GM21423 (cell line): ENCODE measurements around the gene C1orf56.

Experiments
- ATAC-seq: cut with Tn5 transposase; IDR thresholded peaks from one replicate; pipeline ENCODE4 v1.9.1; 2021; ENCODE audit warnings: mild to moderate bottlenecking, moderate library complexity; ENCODE audit not compliant: unreplicated experiment

Gene C1orf56

GRCh38 chr1:151024540-151025146, 22.9 kb upstream of the C1orf56 start:
- ATAC-seq, result peak; percentile 60

- no peak for ATAC-seq
Measured at GRCh38 chr1:151026460-151026859, 21.1 kb upstream of the C1orf56 start.

GRCh38 chr1:151032164-151032563, 15.4 kb upstream of the C1orf56 start:
- no peak for ATAC-seq

GRCh38 chr1:151035167-151035566, 12.4 kb upstream of the C1orf56 start:
- ATAC-seq, result no peak

- ATAC-seq, result no peak
Measured at GRCh38 chr1:151036356-151036755, 11.2 kb upstream of the C1orf56 start, which contains the start of gene BNIPL. Gene BNIPL (plus strand): TSS chr1:151036586. CDS start chr1:151036726, 140 bp downstream.

GRCh38 chr1:151037032-151037431, 10.5 kb upstream of the C1orf56 start:
- no peak for ATAC-seq

GRCh38 chr1:151039521-151039920, 8.0 kb upstream of the C1orf56 start:
- ATAC-seq, result no peak

GRCh38 chr1:151043163-151043562, 4.4 kb upstream of the C1orf56 start:
- no peak for ATAC-seq

GRCh38 chr1:151047925-151048644, 534 bp downstream of the C1orf56 start:
- ATAC-seq, result peak; percentile 58

- ATAC-seq, result no peak
Measured at GRCh38 chr1:151048645-151049032, 1.1 kb downstream of the C1orf56 start.

- no peak for ATAC-seq
Measured at GRCh38 chr1:151049458-151049857, 1.9 kb downstream of the C1orf56 start.

- no peak for ATAC-seq
Measured at GRCh38 chr1:151050051-151050688, 2.6 kb downstream of the C1orf56 start.

GRCh38 chr1:151051356-151052009, 3.9 kb downstream of the C1orf56 start:
- no peak for ATAC-seq

GRCh38 chr1:151054971-151055547, 7.5 kb downstream of the C1orf56 start:
- ATAC-seq, result no peak

GRCh38 chr1:151055581-151055980, 8.0 kb downstream of the C1orf56 start:
- no peak for ATAC-seq

GRCh38 chr1:151056149-151056548, 8.6 kb downstream of the C1orf56 start:
- ATAC-seq, result no peak

- no peak for ATAC-seq
Measured at GRCh38 chr1:151058692-151059091, 11.1 kb downstream of the C1orf56 start.

GRCh38 chr1:151059109-151060006, 11.8 kb downstream of the C1orf56 start, which contains the start of gene CDC42SE1:
Gene CDC42SE1 (minus strand): TSS chr1:151059622. CDS start chr1:151055730, 3,892 bp downstream.
- ATAC-seq, result peak; percentile 64

GRCh38 chr1:151060007-151060656, 12.6 kb downstream of the C1orf56 start, which contains the start of gene MLLT11:
Gene MLLT11 (plus strand): TSS chr1:151060397. CDS start chr1:151067225, 6,828 bp downstream.
- ATAC-seq, result no peak
